ENCODE results near the gene SCN2B. TPM values are rescaled to one million over a fixed set of nuclear protein-coding genes. Genes with fewer than 3 reads are reported as not detected.
A peak's percentile ranks its signal among the peaks of the same experiment; 100 is the strongest.

SCN2B gene
- total and polyA plus RNA-seq, 2 experiments from 2014 or later, result 0.87 to 1.5 TPM

GRCh38 chr11:118145285-118146227 is 30.9 kb downstream of the SCN2B start:
- peak; percentile 72 to 89 for DNase-seq (ENCODE audit: low read depth in 1 of 2, low spot score in 1 of 2)
- no peaks in the 10 kb centered on the region for H3K36me3 ChIP-seq
- H3K27ac ChIP-seq, result no peak overlapping the region
- no peaks in the 10 kb centered on the region for H3K4me1 ChIP-seq (ENCODE audit: low read depth)
- H3K27me3 ChIP-seq, result peaks cover 85% of the 10 kb centered on the region
- peak overlapping the region; percentile 46 for H3K4me3 ChIP-seq
- TF ChIP-seq CTCF (IDR thresholded peaks at IDR 0.05; ENCODE audit: low read depth, low read length), result peak; percentile 82
- H3K9me3 ChIP-seq (ENCODE audit: low read depth), result no peaks in the 10 kb centered on the region

- Histone ChIP-seq H3K4me3 (no peak overlapping the region), H3K4me1 (ENCODE audit: low read depth) (no peaks in the 10 kb centered on the region)
These were observed 31.9 kb downstream of the SCN2B start for GRCh38 chr11:118144301-118145268.

GRCh38 chr11:118143661-118144185 is 32.7 kb downstream of the SCN2B start:
- H3K27ac ChIP-seq, result no peak overlapping the region
- DNase-seq (ENCODE audit: low read depth in 1 of 2, low spot score in 1 of 2), result no peak
- no peak overlapping the region for H3K4me3 ChIP-seq
- TF ChIP-seq CTCF (IDR thresholded peaks at IDR 0.05; ENCODE audit: low read depth, low read length), result no peak
- H3K4me1 ChIP-seq (ENCODE audit: low read depth), result no peaks in the 10 kb centered on the region
- H3K9me3 ChIP-seq (ENCODE audit: low read depth), result no peaks in the 10 kb centered on the region
- peaks cover 71% of the 10 kb centered on the region for H3K27me3 ChIP-seq
- no peaks in the 10 kb centered on the region for H3K36me3 ChIP-seq

More at GRCh38 chr11:118144301-118145268, 31.9 kb downstream of the SCN2B start:
- TF ChIP-seq CTCF (IDR thresholded peaks at IDR 0.05; ENCODE audit: low read depth, low read length), result no peak
- Histone ChIP-seq H3K27me3 (peaks cover 80% of the 10 kb centered on the region), H3K27ac (no peak overlapping the region), H3K9me3 (ENCODE audit: low read depth) (no peaks in the 10 kb centered on the region), H3K36me3 (no peaks in the 10 kb centered on the region)
- DNase-seq (ENCODE audit: low read depth in 1 of 2, low spot score in 1 of 2), result no peak

- no peaks in the 10 kb centered on the region for H3K4me1 ChIP-seq (ENCODE audit: low read depth)
- DNase-seq (ENCODE audit: low read depth in 1 of 2, low spot score in 1 of 2), result no peak
- H3K9me3 ChIP-seq (ENCODE audit: low read depth), result no peaks in the 10 kb centered on the region
- H3K27me3 ChIP-seq, result peaks cover 67% of the 10 kb centered on the region
- no peak overlapping the region for H3K27ac ChIP-seq
- H3K4me3 ChIP-seq, result no peak overlapping the region
- H3K36me3 ChIP-seq, result no peaks in the 10 kb centered on the region
- no peak for TF ChIP-seq CTCF (IDR thresholded peaks at IDR 0.05; ENCODE audit: low read depth, low read length)
These were observed 33.6 kb downstream of the SCN2B start for GRCh38 chr11:118142809-118143208.

GRCh38 chr11:118142081-118142480 is 34.4 kb downstream of the SCN2B start:
- TF ChIP-seq CTCF (IDR thresholded peaks at IDR 0.05; ENCODE audit: low read depth, low read length), result no peak
- Histone ChIP-seq H3K36me3 (no peaks in the 10 kb centered on the region), H3K4me1 (ENCODE audit: low read depth) (no peaks in the 10 kb centered on the region), H3K27me3 (peaks cover 68% of the 10 kb centered on the region), H3K4me3 (no peak overlapping the region), H3K27ac (no peak overlapping the region), H3K9me3 (ENCODE audit: low read depth) (no peaks in the 10 kb centered on the region)
- DNase-seq (ENCODE audit: low read depth in 1 of 2, low spot score in 1 of 2), result peak in 1 of 2 donors; percentile 19

All from cardiac muscle cell (in vitro differentiated cells and primary cell).